H9 (cell line): ENCODE data around the gene OXA1L. TPM values are rescaled to one million over a fixed set of nuclear protein-coding genes. Genes with fewer than 3 reads are reported as not detected.

Experiments
- DNase-seq: peaks from one replicate; pipeline ENCODE4 v3.0.0-alpha.2; 2017
- H2AFZ ChIP-seq: one replicate; pipeline ENCODE4 v1.6.1; 2013; ENCODE audit warnings: mild to moderate bottlenecking, low read length, control low read depth, moderate library complexity
- H2AK5ac ChIP-seq: 2 replicates; pipeline ENCODE4 v1.6.1; 2013; ENCODE audit warnings: low read length, control low read depth, mixed read lengths; ENCODE audit not compliant: insufficient read length
- H2BK120ac ChIP-seq: one replicate; pipeline ENCODE4 v1.6.1; 2013; ENCODE audit warnings: low read depth, mild to moderate bottlenecking, low read length, control low read depth, inconsistent platforms; ENCODE audit not compliant: poor library complexity, severe bottlenecking
- H2BK12ac ChIP-seq: 2 replicates; pipeline ENCODE4 v1.6.1; 2013; ENCODE audit warnings: low read length, control low read depth, mixed read lengths, low read depth; ENCODE audit not compliant: insufficient read length
- H2BK15ac ChIP-seq: 2 replicates; pipeline ENCODE4 v1.6.1; 2013; ENCODE audit warnings: low read depth, low read length, control low read depth
- H2BK20ac ChIP-seq: one replicate; pipeline ENCODE4 v1.6.1; 2013; ENCODE audit warnings: low read depth, mild to moderate bottlenecking, low read length, control low read depth, inconsistent platforms; ENCODE audit not compliant: poor library complexity, severe bottlenecking
- H2BK5ac ChIP-seq: 2 replicates; pipeline ENCODE4 v1.6.1; 2013; ENCODE audit warnings: low read length, control low read depth, mixed read lengths; ENCODE audit not compliant: insufficient read length
- H3K14ac ChIP-seq: 2 replicates; pipeline ENCODE4 v1.6.1; 2013; ENCODE audit warnings: low read length, control low read depth; ENCODE audit not compliant: insufficient read depth
- H3K18ac ChIP-seq: 2 replicates; pipeline ENCODE4 v1.6.1; 2013; ENCODE audit warnings: low read depth, mild to moderate bottlenecking, mixed read lengths, low read length, control low read depth; ENCODE audit not compliant: insufficient read length
- H3K23ac ChIP-seq: 2 replicates; pipeline ENCODE4 v1.6.1; 2013; ENCODE audit warnings: low read length, control low read depth, mixed read lengths, low read depth; ENCODE audit not compliant: insufficient read length
- H3K23me2 ChIP-seq: 2 replicates; pipeline ENCODE4 v1.6.1; 2013; ENCODE audit warnings: low read depth, mild to moderate bottlenecking, mixed read lengths, low read length, control low read depth; ENCODE audit not compliant: insufficient read length, poor library complexity, severe bottlenecking
- H3K27ac ChIP-seq: 2 replicates; pipeline ENCODE4 v1.5.1; 2013; ENCODE audit warnings: low read length, control low read depth, mixed read lengths, low read depth; ENCODE audit not compliant: insufficient read length
- H3K27me3 ChIP-seq: 2 replicates; pipeline ENCODE4 v1.6.1; 2013; ENCODE audit warnings: low read length, control low read depth, inconsistent platforms; ENCODE audit not compliant: insufficient read depth
- H3K4ac ChIP-seq: 2 replicates; pipeline ENCODE4 v1.6.1; 2013; ENCODE audit warnings: low read depth, mild to moderate bottlenecking, control low read depth, inconsistent platforms, low read length, moderate library complexity
- H3K4me1 ChIP-seq: 2 replicates; pipeline ENCODE4 v1.6.1; 2013; ENCODE audit warnings: low read length, control low read depth, inconsistent platforms; ENCODE audit not compliant: insufficient read depth
- H3K4me2 ChIP-seq: 2 replicates; pipeline ENCODE4 v1.6.1; 2013; ENCODE audit warnings: low read length, control low read depth, mixed read lengths; ENCODE audit not compliant: insufficient read length, insufficient read depth
- H3K56ac ChIP-seq: 2 replicates; pipeline ENCODE4 v1.6.1; 2013; ENCODE audit warnings: low read depth, mild to moderate bottlenecking, mixed read lengths, low read length, control low read depth; ENCODE audit not compliant: insufficient read length
- H3K79me1 ChIP-seq: 2 replicates; pipeline ENCODE4 v1.6.1; 2013; ENCODE audit warnings: low read depth, mild to moderate bottlenecking, moderate library complexity, low read length, control low read depth, inconsistent platforms; ENCODE audit not compliant: insufficient read depth, poor library complexity, severe bottlenecking
- H3K79me2 ChIP-seq: 2 replicates; pipeline ENCODE4 v1.6.1; 2013; ENCODE audit warnings: low read length, control low read depth, inconsistent platforms; ENCODE audit not compliant: insufficient read depth
- H3K9ac ChIP-seq: 2 replicates; pipeline ENCODE4 v1.6.1; 2013; ENCODE audit warnings: low read length, control low read depth, mixed read lengths; ENCODE audit not compliant: insufficient read length; ENCODE audit errors: extremely low read depth
- H3K9me3 ChIP-seq: one replicate; pipeline ENCODE4 v1.6.1; 2013; ENCODE audit warnings: low read depth, low read length, inconsistent platforms; ENCODE audit not compliant: control insufficient read depth
- H3T11ph ChIP-seq: one replicate; pipeline ENCODE4 v1.6.1; 2013; ENCODE audit warnings: mild to moderate bottlenecking, low read length, control low read depth, inconsistent platforms
- H4K20me1 ChIP-seq: one replicate; pipeline ENCODE4 v1.6.1; 2013; ENCODE audit not compliant: control insufficient read depth, insufficient read length, insufficient read depth
- H4K5ac ChIP-seq: 2 replicates; pipeline ENCODE4 v1.6.1; 2013; ENCODE audit warnings: low read depth, mild to moderate bottlenecking, mixed read lengths, low read length, control low read depth; ENCODE audit not compliant: insufficient read length
- H4K8ac ChIP-seq: replicated peaks from 2 replicates; pipeline ENCODE4 v1.6.1; 2013; ENCODE audit warnings: low read length, control low read depth, mixed read lengths, low read depth; ENCODE audit not compliant: insufficient read length
- H4K91ac ChIP-seq: 2 replicates; pipeline ENCODE4 v1.6.1; 2013; ENCODE audit warnings: low read depth, mild to moderate bottlenecking, moderate library complexity, mixed read lengths, low read length, control low read depth; ENCODE audit not compliant: insufficient read length
- H3K27ac Mint-ChIP-seq, 3 experiments: 2 replicates in 2 of 3; 3 replicates in 1 of 3; pipeline ENCODE4 v1.8.0; 2020 to 2021; ENCODE audit warnings: mixed read lengths in 3 of 3, mild to moderate bottlenecking in 1 of 3, moderate library complexity in 1 of 3
- H3K27me3 Mint-ChIP-seq: 2 replicates; pipeline ENCODE4 v1.8.0; 2021; ENCODE audit warnings: low read depth, mild to moderate bottlenecking, moderate library complexity, mixed read lengths
- H3K36me3 Mint-ChIP-seq, 3 experiments: 2 replicates in 2 of 3; 3 replicates in 1 of 3; pipeline ENCODE4 v1.8.0; 2020 to 2021; ENCODE audit warnings: low read depth in 3 of 3, mixed read lengths in 3 of 3; ENCODE audit not compliant: insufficient read depth in 1 of 3
- H3K4me1 Mint-ChIP-seq, 2 experiments: 2 replicates each; pipeline ENCODE4 v1.8.0; 2020; ENCODE audit warnings: mixed read lengths in 2 of 2
- H3K4me3 Mint-ChIP-seq, 2 experiments: 2 replicates in 1 of 2; 3 replicates in 1 of 2; pipeline ENCODE4 v1.8.0; 2020 to 2021; ENCODE audit warnings: mild to moderate bottlenecking in 2 of 2, mixed read lengths in 2 of 2, moderate library complexity in 1 of 2
- H3K9me3 Mint-ChIP-seq, 2 experiments: 2 replicates in 1 of 2; 3 replicates in 1 of 2; pipeline ENCODE4 v1.8.0; 2020; ENCODE audit warnings: mild to moderate bottlenecking in 2 of 2, mixed read lengths in 2 of 2, moderate library complexity in 1 of 2
- CTCF ChIP-seq: fragments of 200-600 bp; sonication (generic); conservative IDR thresholded peaks from 3 replicates; pipeline ENCODE4 v1.8.0; 2021; ENCODE audit warnings: antibody characterized with exemption, mild to moderate bottlenecking
- WGBS: extraction: QIAGEN DNeasy Blood & Tissue Kit; methylation state at CpG from one replicate; pipeline ENCODE4 v1.1.7; 2013; ENCODE audit warnings: missing lambda C conversion rate, low lambda C conversion rate, mixed read lengths; ENCODE audit not compliant: insufficient read length; ENCODE audit errors: extremely low coverage; 5-methylcytosine and 5-hydroxymethylcytosine counted together
- total RNA-seq: library from RNA; stranded (reverse); gene quantifications from 2 replicates; pipeline ENCODE4 v1.2.1, GENCODE V29; 2021

Gene OXA1L
- total RNA-seq, 1 experiment from 2014 or later, result 128 TPM

GRCh38 chr14:22737052-22737451, 29.4 kb upstream of the OXA1L start:
- H2BK15ac ChIP-seq, result no peak overlapping the region
- H2BK120ac ChIP-seq, result no peak overlapping the region
- no peak overlapping the region for H4K5ac ChIP-seq
- Mint-ChIP-seq H3K9me3 (peaks cover 3 to 7% of the 10 kb centered on the region in 2 experiments), H3K4me3 (no peak overlapping the region), H3K27ac (no peak overlapping the region), H3K4me1 (no peaks in the 10 kb centered on the region), H3K36me3 (no peaks in the 10 kb centered on the region; a peak in 1 of 7 replicates), H3K27me3 (peaks cover 3% of the 10 kb centered on the region; the same call in 1 of the 2 replicates)
- H2BK5ac ChIP-seq, result no peak overlapping the region
- no peaks in the 10 kb centered on the region for H3K9me3 ChIP-seq
- DNase-seq, result no peak
- no peak overlapping the region for H3K23ac ChIP-seq
- H3K9ac ChIP-seq, result no peak overlapping the region
- no peaks in the 10 kb centered on the region for H3K79me2 ChIP-seq
- H2BK12ac ChIP-seq, result no peak overlapping the region
- H3K4ac ChIP-seq, result no peak overlapping the region
- no peaks in the 10 kb centered on the region for H3K4me1 ChIP-seq
- H2BK20ac ChIP-seq, result no peak overlapping the region
- no peak overlapping the region for H3K14ac ChIP-seq
- no peaks in the 10 kb centered on the region for H3K23me2 ChIP-seq
- H3K79me1 ChIP-seq, result no peaks in the 10 kb centered on the region
- H4K91ac ChIP-seq, result no peak overlapping the region
- no peak overlapping the region for H3K56ac ChIP-seq
- TF ChIP-seq CTCF, result no peak
- no peak overlapping the region for H4K8ac ChIP-seq
- H3K27me3 ChIP-seq, result no peaks in the 10 kb centered on the region
- no peak overlapping the region for H2AFZ ChIP-seq
- no peak overlapping the region for H3K4me2 ChIP-seq
- H2AK5ac ChIP-seq, result no peak overlapping the region
- H4K20me1 ChIP-seq, result no peaks in the 10 kb centered on the region
- no CpG with 5 or more reads among the region's 1 CpG for WGBS
- no peak overlapping the region for H3T11ph ChIP-seq
- H3K27ac ChIP-seq, result no peak overlapping the region
- no peak overlapping the region for H3K18ac ChIP-seq
